AG09309 (cell line): Measurements from ENCODE around the gene PHAX.
"Not testable (repeated sequence)": the region's sequence is repeated elsewhere in the genome, so short reads cannot be mapped to it uniquely, and the experiment has no call there.

ENCODE experiments used
- DNase-seq: peaks from one replicate; pipeline ENCODE4 v3.0.0-alpha.2; 2010; ENCODE audit warnings: low read depth
- H3K4me3 ChIP-seq: 2 replicates; pipeline ENCODE4 v1.5.1; 2011; ENCODE audit warnings: mild to moderate bottlenecking, low read depth, low read length, moderate library complexity; ENCODE audit not compliant: control insufficient read depth
- TF ChIP-seq, protein P1 (sequence below): IDR thresholded peaks from 2 replicates; pipeline ENCODE4 v1.5.1; 2011; ENCODE audit warnings: mild to moderate bottlenecking, low read depth, low read length, inconsistent platforms; ENCODE audit not compliant: insufficient read depth, control insufficient read depth; ENCODE audit errors: missing control alignments

The PHAX gene, protein sequence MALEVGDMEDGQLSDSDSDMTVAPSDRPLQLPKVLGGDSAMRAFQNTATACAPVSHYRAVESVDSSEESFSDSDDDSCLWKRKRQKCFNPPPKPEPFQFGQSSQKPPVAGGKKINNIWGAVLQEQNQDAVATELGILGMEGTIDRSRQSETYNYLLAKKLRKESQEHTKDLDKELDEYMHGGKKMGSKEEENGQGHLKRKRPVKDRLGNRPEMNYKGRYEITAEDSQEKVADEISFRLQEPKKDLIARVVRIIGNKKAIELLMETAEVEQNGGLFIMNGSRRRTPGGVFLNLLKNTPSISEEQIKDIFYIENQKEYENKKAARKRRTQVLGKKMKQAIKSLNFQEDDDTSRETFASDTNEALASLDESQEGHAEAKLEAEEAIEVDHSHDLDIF

DNA sequence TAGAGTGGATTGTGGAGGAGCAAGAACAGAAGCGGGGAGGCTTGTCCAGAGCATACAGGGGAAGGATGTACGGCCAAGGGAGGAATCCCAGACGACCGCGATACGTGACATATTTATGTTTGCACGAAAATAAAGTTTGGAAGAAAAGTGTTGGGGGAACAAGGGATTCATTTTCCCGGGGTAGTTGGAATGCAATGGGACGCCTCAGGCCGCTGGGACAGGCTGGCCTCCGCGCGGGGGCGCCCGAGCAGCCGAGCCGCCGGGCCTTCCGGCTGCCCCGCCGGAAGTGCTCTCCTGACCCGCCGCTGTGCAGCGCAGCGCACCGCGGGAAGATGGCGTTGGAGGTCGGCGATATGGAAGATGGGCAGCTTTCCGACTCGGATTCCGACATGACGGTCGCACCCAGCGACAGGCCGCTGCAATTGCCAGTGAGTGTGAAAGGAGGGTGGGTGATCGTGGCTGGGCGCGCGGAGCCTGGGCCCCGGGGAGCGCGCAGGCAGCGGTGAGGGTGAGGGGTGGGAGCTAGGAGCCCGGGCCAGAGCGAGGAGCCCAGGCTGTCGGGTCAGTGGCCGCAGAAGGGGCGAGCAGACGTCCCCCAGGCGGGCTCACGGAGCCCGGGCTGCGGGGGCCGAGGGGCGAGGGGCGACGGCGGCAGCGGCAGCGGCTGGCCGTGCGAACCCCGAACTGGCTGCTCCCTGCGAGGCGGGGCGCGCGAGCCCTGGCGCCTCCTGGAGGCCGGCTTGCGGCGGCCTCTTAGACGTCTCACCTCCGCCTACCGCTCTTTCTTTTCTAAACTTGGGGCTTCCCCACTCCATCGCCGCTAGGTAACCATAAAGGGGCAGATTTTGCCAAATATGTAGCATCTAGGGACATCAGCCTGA lies at the start of gene PHAX:
TSS of gene PHAX (plus strand) at position 317 of the 881 bp plus-strand sequence. CDS start at position 333, 16 bp downstream.
- DNase-seq = no peak
- peak within 1 kb of the TSS; percentile 98 for H3K4me3 ChIP-seq
- TF ChIP-seq, protein P1, sequence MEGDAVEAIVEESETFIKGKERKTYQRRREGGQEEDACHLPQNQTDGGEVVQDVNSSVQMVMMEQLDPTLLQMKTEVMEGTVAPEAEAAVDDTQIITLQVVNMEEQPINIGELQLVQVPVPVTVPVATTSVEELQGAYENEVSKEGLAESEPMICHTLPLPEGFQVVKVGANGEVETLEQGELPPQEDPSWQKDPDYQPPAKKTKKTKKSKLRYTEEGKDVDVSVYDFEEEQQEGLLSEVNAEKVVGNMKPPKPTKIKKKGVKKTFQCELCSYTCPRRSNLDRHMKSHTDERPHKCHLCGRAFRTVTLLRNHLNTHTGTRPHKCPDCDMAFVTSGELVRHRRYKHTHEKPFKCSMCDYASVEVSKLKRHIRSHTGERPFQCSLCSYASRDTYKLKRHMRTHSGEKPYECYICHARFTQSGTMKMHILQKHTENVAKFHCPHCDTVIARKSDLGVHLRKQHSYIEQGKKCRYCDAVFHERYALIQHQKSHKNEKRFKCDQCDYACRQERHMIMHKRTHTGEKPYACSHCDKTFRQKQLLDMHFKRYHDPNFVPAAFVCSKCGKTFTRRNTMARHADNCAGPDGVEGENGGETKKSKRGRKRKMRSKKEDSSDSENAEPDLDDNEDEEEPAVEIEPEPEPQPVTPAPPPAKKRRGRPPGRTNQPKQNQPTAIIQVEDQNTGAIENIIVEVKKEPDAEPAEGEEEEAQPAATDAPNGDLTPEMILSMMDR = peak; percentile 66

DNA sequence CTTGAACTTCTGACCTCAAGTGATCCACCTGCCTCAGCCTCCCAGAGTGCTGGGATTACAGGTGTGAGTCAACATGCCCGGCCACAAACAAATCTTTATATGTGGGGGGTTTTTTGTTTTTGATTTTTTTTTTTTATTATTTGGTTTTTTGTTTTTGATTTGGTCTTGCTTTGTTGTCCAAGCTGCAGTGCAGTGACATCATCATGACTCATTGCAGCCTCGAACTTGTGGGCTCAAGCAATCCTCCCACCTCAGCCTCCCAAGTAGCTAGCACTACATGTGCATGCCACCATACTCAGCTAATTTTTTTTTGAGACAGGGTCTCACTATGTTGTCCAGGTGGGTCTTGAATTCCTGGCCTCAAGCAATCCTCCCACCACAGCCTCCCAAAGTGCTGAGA lies 48.1 kb upstream of the PHAX start:
- no peak for DNase-seq
- TF ChIP-seq, protein P1 = no peak
- H3K4me3 ChIP-seq = no peak overlapping the region

DNA sequence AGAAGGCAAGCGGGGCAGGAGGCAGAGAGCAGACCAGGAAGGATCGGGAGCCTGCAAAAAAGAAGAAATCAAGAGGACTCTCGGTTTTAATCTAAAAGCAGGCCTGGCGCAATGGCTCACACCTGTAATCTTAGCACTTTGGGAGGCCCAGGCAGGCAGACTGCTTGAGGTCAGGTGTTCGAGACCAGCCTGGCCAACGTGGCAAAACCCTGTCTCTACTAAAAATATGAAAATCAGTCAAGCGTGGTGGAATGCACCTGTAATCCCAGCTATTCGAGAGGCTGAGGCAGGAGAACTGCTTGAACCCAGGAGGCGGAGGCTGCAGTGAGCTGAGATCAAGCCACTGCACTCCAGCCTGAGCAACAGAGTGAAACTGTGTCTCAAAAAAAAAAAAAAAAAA lies 45.6 kb upstream of the PHAX start:
- not testable (repeated sequence) for DNase-seq, H3K4me3 ChIP-seq

DNA sequence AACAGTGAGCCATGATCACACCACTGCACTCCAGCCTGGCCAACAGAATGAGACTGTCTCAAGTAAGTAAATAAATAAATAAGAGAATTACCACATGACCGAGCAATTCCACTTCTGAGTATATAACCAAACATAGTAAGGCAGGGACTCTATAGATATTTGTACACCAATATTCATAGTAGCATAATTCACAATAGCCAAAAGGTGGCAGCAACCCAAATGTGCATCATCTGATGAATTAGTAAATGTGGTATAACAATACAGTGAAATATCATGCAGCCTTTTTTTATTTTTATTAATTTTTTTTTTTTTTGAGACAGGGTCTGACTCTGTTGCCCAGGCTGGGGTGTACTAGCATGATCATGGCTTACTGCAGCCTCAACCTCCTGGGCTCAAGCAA lies 38.8 kb upstream of the PHAX start:
- TF ChIP-seq, protein P1 = no peak
- DNase-seq = no peak
- no peak overlapping the region for H3K4me3 ChIP-seq

DNA sequence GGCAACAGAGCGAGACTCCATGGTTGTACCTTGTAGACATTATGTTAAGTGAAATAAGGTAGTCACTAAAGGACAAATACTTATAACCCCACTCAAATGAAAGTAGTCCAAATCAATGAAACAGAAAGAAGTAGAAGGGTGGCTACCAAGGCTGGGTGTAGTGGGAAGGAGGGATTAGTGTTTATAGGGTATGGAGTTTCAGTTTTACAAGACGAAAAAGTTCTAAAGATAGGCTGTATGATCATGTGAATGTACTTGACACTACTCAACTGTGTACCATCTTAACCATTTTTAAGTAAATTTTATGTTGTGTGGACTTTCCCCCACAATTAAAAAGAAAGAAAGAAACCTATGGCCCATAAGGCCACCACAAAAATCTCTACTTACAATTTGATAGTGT lies 37.9 kb upstream of the PHAX start:
- DNase-seq = no peak
- TF ChIP-seq, protein P1 = no peak
- no peak overlapping the region for H3K4me3 ChIP-seq

DNA sequence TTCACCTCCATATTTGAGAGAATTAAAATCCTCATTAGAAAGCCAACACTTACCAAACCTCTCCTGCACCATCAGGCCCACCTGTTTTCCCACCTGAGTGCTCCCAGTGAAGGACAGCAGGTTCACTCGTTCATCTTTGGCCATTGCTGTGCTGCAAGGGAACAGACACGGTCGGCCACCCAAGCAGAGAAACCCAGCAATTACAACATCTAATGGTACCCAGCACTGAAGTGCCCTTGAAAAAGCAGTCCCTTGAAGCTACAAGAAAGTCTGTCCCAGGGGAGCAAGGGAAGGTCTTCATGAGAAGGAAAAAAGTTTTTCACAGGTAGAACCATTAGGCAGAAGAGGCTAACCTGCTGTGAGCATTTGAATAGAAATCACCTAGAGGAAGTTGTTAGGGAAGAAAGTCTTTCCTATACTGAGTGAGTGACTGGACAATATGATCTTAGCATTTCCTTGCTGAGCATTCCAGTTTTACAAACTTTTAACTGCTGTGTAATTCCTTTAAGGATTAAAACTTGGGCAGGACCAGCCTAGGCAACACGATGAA lies 32.5 kb upstream of the PHAX start:
- TF ChIP-seq, protein P1 = no peak
- H3K4me3 ChIP-seq = no peak overlapping the region
- no peak for DNase-seq

DNA sequence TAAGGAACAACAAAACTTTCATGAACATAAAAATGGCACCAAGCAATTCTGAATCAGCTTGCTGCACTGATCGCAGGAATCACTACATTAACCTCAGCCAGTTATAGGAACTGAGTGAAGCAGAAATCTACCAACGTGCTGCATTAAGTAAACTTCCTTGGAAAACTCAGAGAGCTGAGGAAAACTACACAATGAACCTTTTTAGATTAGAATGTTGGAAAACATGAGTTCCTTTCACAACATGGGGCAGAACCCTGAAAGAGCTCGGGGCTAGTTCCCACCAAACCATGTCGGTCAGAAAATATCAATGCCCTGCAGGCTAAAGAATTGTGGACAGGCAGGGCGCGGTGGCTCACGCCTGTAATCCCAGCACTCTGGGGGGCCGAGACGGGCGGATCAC lies 25.1 kb upstream of the PHAX start:
- no peak overlapping the region for H3K4me3 ChIP-seq
- DNase-seq = no peak
- TF ChIP-seq, protein P1 = no peak
